IPS-15b (cell line): ENCODE results near the gene HPCAL1.

Experiments used
- H3K27me3 ChIP-seq: one replicate; pipeline ENCODE4 v1.6.1; 2013; ENCODE audit warnings: low read length; ENCODE audit not compliant: control insufficient read depth, insufficient read depth
- H3K36me3 ChIP-seq: one replicate; pipeline ENCODE4 v1.6.1; 2013; ENCODE audit warnings: low read length; ENCODE audit not compliant: control insufficient read depth, insufficient read depth
- H3K4me1 ChIP-seq: one replicate; pipeline ENCODE4 v1.6.1; 2013; ENCODE audit warnings: mild to moderate bottlenecking, low read length; ENCODE audit not compliant: control insufficient read depth, insufficient read depth
- H3K4me3 ChIP-seq: one replicate; pipeline ENCODE4 v1.5.1; 2013; ENCODE audit warnings: low read depth, low read length
- H3K9ac ChIP-seq: one replicate; pipeline ENCODE4 v1.6.1; 2013; ENCODE audit warnings: low read depth, mild to moderate bottlenecking, low read length
- H3K9me3 ChIP-seq: one replicate; pipeline ENCODE4 v1.6.1; 2013; ENCODE audit warnings: mild to moderate bottlenecking, low read length; ENCODE audit not compliant: control insufficient read depth, insufficient read depth

The HPCAL1 gene

DNA sequence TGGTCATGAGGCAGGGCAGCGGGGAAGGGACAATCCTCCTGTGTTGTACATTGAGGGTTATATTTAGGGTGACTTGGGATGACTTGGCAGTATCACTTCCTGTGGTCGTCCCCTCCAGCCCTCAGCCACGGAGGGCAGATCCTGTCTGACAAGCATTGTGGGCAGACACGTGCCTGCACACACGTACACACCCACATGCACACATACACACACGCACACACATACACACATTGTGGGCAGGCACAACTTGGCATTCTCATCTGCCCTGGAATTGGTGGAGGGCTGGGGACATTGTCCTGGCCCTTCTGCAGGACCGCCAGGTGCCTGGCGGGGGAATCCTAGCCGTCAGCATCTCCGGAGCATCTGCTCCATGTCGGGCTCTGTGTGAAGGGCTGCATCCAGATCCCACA is 97.9 kb downstream of the HPCAL1 start:
- Histone ChIP-seq H3K9me3 (no peaks in the 10 kb centered on the region), H3K36me3 (no peaks in the 10 kb centered on the region), H3K9ac (no peak overlapping the region), H3K4me1 (no peaks in the 10 kb centered on the region), H3K27me3 (no peaks in the 10 kb centered on the region), H3K4me3 (no peak overlapping the region)

DNA sequence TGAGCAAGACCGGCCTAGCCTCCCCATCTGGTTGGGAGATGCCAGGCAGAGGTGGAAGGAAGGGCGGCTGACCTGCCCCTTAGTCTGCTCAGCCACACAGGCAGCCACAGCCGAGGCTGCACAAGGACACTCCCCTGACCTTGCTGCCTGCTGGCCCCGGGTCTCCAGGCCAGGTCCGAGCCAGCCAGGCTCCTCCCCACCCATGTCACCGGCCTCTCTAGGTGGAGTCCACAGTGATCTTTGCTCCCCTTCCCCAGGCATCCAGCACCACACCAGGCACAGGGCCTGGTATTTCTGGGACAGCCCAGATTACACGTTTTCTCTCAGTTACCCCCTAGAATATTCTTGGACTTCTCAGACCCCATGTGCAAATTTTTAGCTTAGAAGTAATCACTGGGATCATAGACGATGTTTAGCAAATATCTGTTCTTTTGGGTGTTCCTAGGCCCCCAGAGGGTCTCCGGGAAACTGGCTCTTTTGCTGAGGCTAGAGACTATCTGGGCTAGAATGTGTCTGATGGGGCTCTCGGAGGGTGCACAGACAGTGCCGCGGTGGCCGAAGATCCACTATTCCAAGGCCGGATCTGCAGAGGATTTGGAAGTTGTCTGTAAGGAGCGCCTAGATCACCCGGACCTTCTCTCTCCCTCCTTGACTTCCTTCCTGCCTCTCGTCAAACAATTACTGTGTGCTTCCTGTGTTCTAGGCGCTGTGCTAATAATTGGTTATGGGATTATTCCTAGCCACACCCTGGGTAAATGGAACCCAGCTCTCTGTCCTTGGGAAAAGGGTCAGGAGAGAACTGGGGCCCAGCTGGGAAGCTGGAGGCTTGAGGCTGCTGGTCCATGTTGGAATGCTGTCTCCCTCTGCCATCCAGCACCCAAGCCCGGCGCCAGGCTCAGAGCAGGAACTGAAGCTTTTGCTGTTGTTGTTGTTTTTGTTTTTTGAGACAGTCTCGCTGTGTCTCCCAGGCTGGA is 98.6 kb downstream of the HPCAL1 start:
- H3K27me3 ChIP-seq, result no peaks in the 10 kb centered on the region
- no peaks in the 10 kb centered on the region for H3K9me3 ChIP-seq
- H3K36me3 ChIP-seq, result no peaks in the 10 kb centered on the region
- no peak overlapping the region for H3K4me3 ChIP-seq
- H3K4me1 ChIP-seq, result no peaks in the 10 kb centered on the region
- H3K9ac ChIP-seq, result no peak overlapping the region

DNA sequence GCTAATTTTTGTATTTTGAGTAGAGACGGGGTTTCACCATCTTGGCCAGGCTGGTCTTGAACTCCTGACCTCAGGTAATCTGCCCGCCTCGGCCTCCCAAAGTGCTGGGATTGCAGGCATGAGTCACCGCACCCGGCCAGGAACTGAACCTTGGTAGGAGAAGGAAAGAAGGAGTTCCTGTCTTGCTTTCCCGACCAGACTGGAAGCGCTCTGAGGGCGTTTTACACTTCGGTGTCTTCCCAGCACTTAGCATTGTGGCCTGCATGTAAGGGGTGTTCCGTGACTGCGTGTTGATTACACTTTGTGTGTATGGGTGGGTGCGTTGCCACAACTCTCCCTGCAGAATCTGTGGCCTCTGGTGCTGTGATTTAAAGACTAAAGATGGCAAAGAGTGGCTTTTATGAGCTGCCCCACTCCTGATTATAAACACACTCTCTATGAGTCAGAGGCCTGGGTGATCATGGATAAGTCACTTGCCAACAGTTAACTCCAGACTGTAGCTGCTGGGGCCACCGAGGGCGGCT is 99.4 kb downstream of the HPCAL1 start:
- Histone ChIP-seq H3K4me1 (no peaks in the 10 kb centered on the region), H3K9ac (no peak overlapping the region), H3K9me3 (no peaks in the 10 kb centered on the region), H3K27me3 (no peaks in the 10 kb centered on the region), H3K4me3 (no peak overlapping the region), H3K36me3 (no peaks in the 10 kb centered on the region)

DNA sequence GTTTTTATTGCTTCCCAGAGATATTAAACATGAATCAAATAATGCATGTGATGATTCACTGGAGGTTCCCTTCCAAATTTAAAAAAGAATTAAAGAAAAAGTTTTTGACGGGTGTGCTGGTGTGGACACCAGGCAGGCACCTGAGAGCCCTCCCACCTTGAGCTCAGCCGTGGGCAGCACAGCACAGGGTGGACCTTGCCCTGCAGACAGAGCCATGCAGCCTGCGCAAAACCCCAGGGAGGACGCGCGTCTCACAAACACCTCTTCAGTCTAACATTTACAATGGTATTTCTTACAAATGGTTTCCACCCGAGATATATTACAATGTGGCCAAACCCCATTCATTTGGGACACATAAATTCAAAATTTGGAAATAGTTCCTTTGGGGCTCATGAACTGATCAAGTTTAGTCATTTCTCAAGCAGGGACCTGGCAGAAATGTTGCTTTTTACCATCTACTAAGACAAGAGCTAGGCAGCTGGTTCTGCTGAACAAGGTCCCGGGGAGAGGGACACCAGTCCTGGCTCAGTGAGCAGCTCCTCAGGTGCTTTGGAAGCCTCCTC is 100.0 kb downstream of the HPCAL1 start:
- Histone ChIP-seq H3K36me3 (no peaks in the 10 kb centered on the region), H3K9ac (no peak overlapping the region), H3K4me3 (no peak overlapping the region), H3K27me3 (no peaks in the 10 kb centered on the region), H3K9me3 (no peaks in the 10 kb centered on the region), H3K4me1 (no peaks in the 10 kb centered on the region)

DNA sequence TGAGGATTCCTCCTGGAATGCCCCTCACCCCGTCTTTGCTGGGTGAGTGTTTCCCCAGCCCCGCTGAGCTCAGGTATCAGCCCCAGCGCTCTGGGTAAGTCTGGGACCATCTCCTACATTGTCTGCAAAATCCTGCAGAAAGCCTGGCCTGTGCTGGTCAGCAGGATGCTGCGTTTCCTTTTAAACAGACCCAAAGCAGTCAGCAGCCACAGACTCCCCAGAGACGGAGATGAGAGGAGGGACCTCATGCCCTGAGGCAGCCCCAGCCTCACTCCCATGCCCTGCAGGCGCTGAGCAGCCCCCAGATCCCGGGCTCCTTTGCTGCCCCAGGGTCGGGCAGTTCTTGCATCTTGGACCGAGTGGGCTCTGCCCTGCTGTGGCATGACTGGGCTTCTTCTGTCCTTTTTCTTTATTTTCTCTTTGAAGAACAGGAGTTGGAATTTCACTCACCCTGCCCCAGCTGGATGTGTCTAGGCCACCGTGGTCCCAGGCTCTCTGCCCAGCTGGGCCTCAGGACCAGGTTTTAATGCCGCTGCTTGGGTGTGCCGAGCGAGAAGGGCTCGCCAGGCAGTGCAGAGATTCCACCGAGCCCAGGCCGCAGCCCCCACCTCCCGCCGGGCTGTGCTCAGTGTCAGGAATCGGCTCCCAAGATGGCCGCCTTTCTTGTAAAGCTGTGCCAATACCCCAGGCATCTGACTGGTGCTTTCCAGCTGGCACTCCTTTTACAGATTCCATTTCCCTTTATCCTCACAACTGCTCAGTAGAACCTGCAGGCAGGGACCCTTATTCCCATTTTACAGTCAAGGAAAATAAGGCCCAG is 101.8 kb downstream of the HPCAL1 start:
- Histone ChIP-seq H3K27me3 (no peaks in the 10 kb centered on the region), H3K9ac (no peak overlapping the region), H3K36me3 (no peaks in the 10 kb centered on the region), H3K4me3 (no peak overlapping the region), H3K9me3 (no peaks in the 10 kb centered on the region), H3K4me1 (no peaks in the 10 kb centered on the region)

DNA sequence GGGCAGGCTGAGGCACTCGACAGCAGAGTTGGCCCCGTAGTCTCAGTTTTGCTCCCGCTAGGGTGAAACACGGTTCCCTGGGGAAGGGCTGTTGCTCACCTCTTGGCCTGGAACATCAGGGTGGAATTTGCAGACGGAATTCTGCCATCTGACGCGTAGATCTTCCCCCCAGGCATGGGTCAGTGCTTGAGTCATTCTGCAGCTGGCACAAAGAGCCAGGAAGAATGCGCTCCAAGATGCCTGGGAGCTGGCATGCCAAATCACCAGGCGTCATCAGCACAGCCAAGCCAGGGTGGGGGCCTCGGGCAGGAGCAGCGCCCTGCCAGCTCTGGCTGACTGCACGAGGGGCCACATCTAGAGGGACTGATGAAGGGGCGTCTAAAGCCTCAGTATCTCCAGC is 102.7 kb downstream of the HPCAL1 start:
- H3K4me1 ChIP-seq, result no peaks in the 10 kb centered on the region
- no peak overlapping the region for H3K4me3 ChIP-seq
- H3K9ac ChIP-seq, result no peak overlapping the region
- no peaks in the 10 kb centered on the region for H3K36me3 ChIP-seq
- no peaks in the 10 kb centered on the region for H3K9me3 ChIP-seq
- H3K27me3 ChIP-seq, result no peaks in the 10 kb centered on the region

DNA sequence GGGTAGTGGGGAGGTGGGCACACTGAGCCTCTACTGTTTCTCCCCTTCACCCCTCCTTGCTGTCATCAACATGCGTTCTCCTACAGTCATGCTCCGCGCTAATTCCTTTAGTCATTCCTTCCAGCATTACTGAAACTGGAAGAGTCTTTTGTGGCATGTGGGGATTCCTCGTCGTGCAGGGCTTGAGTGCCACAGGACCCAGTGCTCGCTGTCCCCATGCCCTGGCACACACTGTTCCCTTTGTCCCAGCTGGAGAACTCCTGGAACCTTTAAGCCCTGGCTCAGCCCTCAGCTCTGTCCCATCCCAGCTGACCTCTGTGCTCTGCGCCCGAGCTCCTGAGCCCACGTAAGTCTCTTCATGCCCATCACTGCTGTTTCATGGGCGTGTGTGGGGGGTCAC is 103.3 kb downstream of the HPCAL1 start:
- no peak overlapping the region for H3K9ac ChIP-seq
- no peaks in the 10 kb centered on the region for H3K36me3 ChIP-seq
- H3K4me3 ChIP-seq, result no peak overlapping the region
- H3K27me3 ChIP-seq, result no peaks in the 10 kb centered on the region
- H3K4me1 ChIP-seq, result no peaks in the 10 kb centered on the region
- H3K9me3 ChIP-seq, result no peaks in the 10 kb centered on the region

DNA sequence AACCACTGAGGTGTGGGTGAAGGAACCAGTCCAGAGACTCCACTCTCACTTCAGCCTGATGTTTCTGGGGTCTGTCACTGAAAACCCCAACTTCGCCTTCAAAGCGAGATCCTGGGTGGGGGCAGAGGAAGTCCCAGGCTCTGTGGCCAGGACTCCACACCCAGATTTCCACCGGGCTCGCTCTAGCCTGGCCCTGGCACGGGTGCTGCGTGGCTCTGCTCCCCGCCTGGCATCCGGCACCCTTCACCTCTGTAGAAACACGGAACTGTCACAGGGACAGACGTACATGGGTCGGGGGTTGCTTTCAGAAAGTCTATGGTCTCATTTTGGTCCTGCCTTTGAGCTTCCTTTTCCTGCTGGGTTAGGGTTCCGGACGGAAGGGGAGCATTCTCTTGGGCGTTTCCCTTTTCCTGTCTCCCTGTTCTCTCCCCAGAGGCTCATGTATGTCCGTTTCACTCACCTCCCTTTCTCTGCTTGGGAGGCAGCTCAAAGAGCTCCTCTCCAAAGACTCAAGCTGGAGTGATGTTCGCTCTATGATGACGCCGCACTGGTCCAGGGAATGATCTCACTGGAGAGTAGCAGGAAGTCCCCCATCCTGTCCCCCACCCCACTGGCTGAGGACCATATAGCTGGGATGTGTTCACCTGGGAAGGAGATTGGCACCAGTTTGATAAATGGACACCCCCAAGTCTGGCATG is 103.9 kb downstream of the HPCAL1 start:
- Histone ChIP-seq H3K9me3 (no peaks in the 10 kb centered on the region), H3K4me1 (no peaks in the 10 kb centered on the region), H3K9ac (no peak overlapping the region), H3K4me3 (no peak overlapping the region), H3K27me3 (no peaks in the 10 kb centered on the region), H3K36me3 (no peaks in the 10 kb centered on the region)

DNA sequence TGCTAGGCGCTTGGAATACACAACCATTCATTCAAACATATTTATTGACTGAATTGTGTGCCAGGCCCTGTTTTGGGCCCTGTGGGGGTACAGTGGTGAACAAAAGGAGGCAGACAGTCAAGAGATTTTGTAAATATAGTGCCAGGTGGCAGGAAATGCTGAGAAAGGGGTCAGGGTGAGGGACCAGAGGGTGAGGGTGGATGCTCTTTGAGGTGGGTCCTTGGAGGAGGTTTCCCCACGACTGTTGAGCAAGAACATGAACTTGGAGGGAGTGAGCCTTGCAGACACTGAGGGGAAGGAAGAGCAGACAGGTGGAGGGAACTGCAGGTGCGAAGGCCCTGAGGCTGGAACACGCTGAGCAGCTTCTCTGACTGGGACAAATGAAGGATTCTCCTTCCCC is 104.7 kb downstream of the HPCAL1 start:
- no peaks in the 10 kb centered on the region for H3K27me3 ChIP-seq
- H3K4me1 ChIP-seq, result no peaks in the 10 kb centered on the region
- H3K4me3 ChIP-seq, result no peak overlapping the region
- no peaks in the 10 kb centered on the region for H3K36me3 ChIP-seq
- no peaks in the 10 kb centered on the region for H3K9me3 ChIP-seq
- no peak overlapping the region for H3K9ac ChIP-seq

DNA sequence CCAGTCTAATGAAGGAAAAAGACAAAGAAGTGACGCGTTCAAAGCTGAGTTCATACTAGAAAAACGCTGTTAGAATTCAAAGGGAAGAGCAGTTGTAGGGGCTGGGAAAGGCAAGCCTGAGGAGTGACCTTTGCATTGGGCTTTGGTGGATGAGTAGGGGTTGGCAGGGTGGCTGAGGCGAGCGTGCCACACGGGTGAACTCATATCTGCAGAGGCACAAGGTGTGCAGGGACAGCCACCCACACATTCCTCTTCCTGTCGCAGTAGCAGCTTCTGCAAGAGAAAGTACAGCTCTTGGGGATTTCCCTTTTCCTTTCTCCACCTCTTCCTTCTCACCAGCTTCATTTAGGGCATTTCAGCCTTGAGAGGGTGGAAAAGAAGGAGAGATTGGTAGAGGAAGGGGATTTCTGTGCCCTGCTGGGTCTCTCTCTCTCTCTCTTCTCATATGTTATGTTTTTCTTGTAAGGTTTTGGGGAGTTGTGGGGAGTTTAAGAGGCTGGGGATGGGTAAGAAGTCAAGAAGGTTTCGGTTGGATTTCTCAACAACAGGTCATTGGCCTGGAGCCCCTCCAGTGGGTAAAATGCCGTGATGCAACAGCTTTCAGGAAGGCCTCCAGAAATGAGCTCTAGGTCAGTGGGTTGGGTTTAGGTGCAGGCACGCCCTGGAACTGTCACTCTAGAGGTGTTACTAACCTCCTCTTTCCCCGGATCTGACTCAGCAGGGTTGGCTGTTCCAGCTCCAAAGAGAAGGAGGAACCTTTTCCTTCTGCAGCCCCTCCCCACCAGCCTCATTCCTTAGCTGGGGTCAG is 105.3 kb downstream of the HPCAL1 start:
- no peak overlapping the region for H3K4me3 ChIP-seq
- no peaks in the 10 kb centered on the region for H3K9me3 ChIP-seq
- no peaks in the 10 kb centered on the region for H3K27me3 ChIP-seq
- no peaks in the 10 kb centered on the region for H3K36me3 ChIP-seq
- no peak overlapping the region for H3K9ac ChIP-seq
- H3K4me1 ChIP-seq, result no peaks in the 10 kb centered on the region
